ENCODE results near the gene CTAGE9.

Gene CTAGE9

DNA sequence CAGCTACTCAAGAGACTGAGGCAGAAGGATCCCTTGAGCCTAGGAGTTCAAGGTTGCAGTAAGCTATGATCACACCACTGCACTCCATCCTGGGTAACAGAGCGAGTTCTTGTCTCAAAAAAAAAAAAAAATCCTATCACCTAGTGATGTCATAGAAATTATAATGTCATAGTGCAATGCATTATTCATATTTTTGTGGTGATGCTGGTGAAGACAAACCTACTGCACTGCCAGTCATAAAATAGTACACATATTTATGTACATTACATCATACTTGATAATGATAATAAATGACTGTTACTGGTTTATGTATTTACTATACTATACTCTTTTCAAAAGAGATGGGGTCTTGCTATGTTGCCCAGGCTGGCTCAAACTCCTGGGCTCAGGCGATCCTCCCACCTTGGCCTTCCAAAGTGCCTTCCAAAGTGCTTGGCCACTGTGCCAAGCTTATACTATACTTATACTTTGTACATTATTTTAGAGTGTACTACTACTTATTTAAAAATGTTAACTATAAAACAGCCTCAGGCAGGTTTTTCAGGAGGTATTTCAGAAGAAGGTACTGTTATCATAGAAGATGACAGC is 47.1 kb downstream of the CTAGE9 start:
- DNase-seq = no peak

DNA sequence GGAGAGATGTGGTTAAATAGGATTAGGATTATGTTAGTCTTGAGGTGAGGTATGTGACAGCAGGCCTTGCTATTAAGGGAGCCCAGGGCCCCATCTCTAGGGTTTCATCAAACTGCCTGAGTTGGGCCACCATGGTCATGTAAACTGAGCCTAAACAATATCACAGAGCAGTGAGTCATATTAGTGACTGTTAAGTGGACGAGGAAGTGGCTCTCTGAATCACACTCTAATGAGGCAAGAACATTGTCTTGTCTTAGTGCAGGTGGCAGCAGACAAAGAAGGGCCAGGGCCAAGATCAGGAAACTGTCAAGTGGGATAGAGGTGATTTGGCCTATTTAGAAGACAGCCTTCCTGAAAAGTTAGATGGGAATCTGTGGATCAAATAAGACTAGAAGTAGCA is 50.6 kb downstream of the CTAGE9 start:
- peak; percentile 27 to 43 for DNase-seq

All from inflammatory macrophage (primary cell).